Stomach (tissue), 9 donors: ENCODE data around the gene SSH3. TPM values are rescaled to one million over a fixed set of nuclear protein-coding genes. Genes with fewer than 3 reads are reported as not detected.

Source experiments
- DNase-seq, 2 donors: peaks; one replicate each; pipeline versions ENCODE4 v3.0.0 to v3.0.0-alpha.2; 2013 to 2019
- H3K27ac ChIP-seq, 5 donors: fragments of 200-600 bp in 4 of 5; sonication (generic) in 4 of 5; one replicate each; pipeline ENCODE4 v1.5.1; 2013 to 2019; ENCODE audit warnings: mild to moderate bottlenecking in 1 of 5, moderate library complexity in 1 of 5
- H3K27me3 ChIP-seq, 3 donors: fragments of 200-600 bp; sonication (generic); one replicate each; pipeline ENCODE4 v1.5.1; 2017 to 2019; ENCODE audit warnings: mixed run types in 1 of 3
- H3K36me3 ChIP-seq, 4 donors: fragments of 200-600 bp; sonication (generic); 1 replicate in 3 of 4; 2 replicates in 1 of 4; pipeline ENCODE4 v1.5.1; 2016 to 2019
- H3K4me1 ChIP-seq, 4 donors: fragments of 200-600 bp; sonication (generic); one replicate each; pipeline ENCODE4 v1.5.1; 2016 to 2019
- H3K4me3 ChIP-seq, 4 donors: fragments of 200-600 bp; sonication (generic) in 3 of 4; one replicate each; pipeline ENCODE4 v1.5.1; 2016 to 2019; ENCODE audit warnings: mild to moderate bottlenecking in 1 of 4
- H3K9me3 ChIP-seq, 4 donors: fragments of 200-600 bp; sonication (generic); one replicate each; pipeline ENCODE4 v1.5.1; 2016 to 2019
- CTCF ChIP-seq, 7 experiments: fragments of 450-650 bp in 4 of 7; fragments of 200-600 bp in 3 of 7; sonication (generic) in 3 of 7; IDR thresholded peaks; one replicate each; pipeline ENCODE4 v1.5.1; 2016 to 2019; ENCODE audit warnings: antibody characterized with exemption in 7 of 7, control low read depth in 2 of 7, mild to moderate bottlenecking in 1 of 7
- EP300 ChIP-seq: sonication (generic); formaldehyde crosslinking; IDR thresholded peaks from one replicate; pipeline ENCODE4 v1.6.1; 2017; ENCODE audit warnings: antibody characterized with exemption
- POLR2A ChIP-seq, 4 donors: fragments of 450-650 bp; IDR thresholded peaks; one replicate each; pipeline ENCODE4 v1.6.1; 2016; ENCODE audit warnings: antibody characterized with exemption in 4 of 4, control low read depth in 2 of 4, mild to moderate bottlenecking in 1 of 4, moderate library complexity in 1 of 4
- POLR2AphosphoS5 ChIP-seq, 3 donors: sonication (generic); formaldehyde crosslinking; IDR thresholded peaks; one replicate each; pipeline ENCODE4 v1.6.1; 2016; ENCODE audit warnings: antibody characterized with exemption in 3 of 3
- WGBS, 5 donors: extraction: QIAGEN DNeasy Blood & Tissue Kit in 3 of 5; methylation state at CpG; one replicate each; pipeline versions ENCODE4 v1.1.5 to v1.1.7; 2013 to 2018; 5-methylcytosine and 5-hydroxymethylcytosine counted together
- intact Hi-C: fragments of 100-400 bp; cut with DNase I; formaldehyde crosslinking; loops from one replicate; pipeline ENCODE4 v1.15.1; 2023; ENCODE audit warnings: low total_unique reads
- polyA plus RNA-seq, 3 donors: library from polyadenylated mRNA; stranded (reverse); fragments of 200-250 nt; gene quantifications; one replicate each; pipeline ENCODE4 v1.2.3, GENCODE V29; 2013
- total RNA-seq, 5 donors: library from RNA; depleted of rRNA; stranded (reverse); fragments of >200 nt; gene quantifications; one replicate each; pipeline versions ENCODE4 v1.1.0 to v1.2.3, GENCODE V29; 2014 to 2016
- donor health status: healthy with polysubstance abuse.
- donor health status: Bipolar disorder and iron deficiency.
- donor health status: healthy.

Gene SSH3
- total and polyA plus RNA-seq, 8 donors = 18.8 to 217 (median 34.9) TPM

GRCh38 chr11:67261640-67261945 is 41.7 kb upstream of the SSH3 start:
- 13 to 16% (median 16%) methylated on average over 14 to 18 of the region's 18 CpGs for WGBS, 5 donors
- DNase-seq = no peak
- intact Hi-C loops = loop anchor here (5.0 kb wide), 1 partner anchor 51 kb away; no protein-coding TSS in a partner anchor
- H3K4me1 ChIP-seq = peaks cover 19 to 37% (median 32%) of the 10 kb centered on the region in 4 donors
- peak overlapping the region in 1 of 5 donors; percentile 29 for H3K27ac ChIP-seq
- no peaks in the 10 kb centered on the region for H3K27me3 ChIP-seq
- H3K9me3 ChIP-seq = no peaks in the 10 kb centered on the region
- H3K4me3 ChIP-seq = peak overlapping the region; percentile 36 to 40 (median 38)
- TF ChIP-seq CTCF (IDR thresholded peaks at IDR 0.05) (no peak), POLR2A (IDR thresholded peaks at IDR 0.05) (no peak), POLR2AphosphoS5 (IDR thresholded peaks at IDR 0.05) (no peak), EP300 (no peak)
- peaks cover 6 to 8% (median 8%) of the 10 kb centered on the region in 4 donors for H3K36me3 ChIP-seq

GRCh38 chr11:67261946-67262681 is 41.2 kb upstream of the SSH3 start:
- peaks cover 19 to 37% (median 35%) of the 10 kb centered on the region in 4 donors for H3K4me1 ChIP-seq
- H3K27ac ChIP-seq = peak overlapping the region in 1 of 5 donors; percentile 40
- no peak for DNase-seq
- 42 to 53% (median 48%) methylated on average over 15 to 18 of the region's 18 CpGs for WGBS, 5 donors
- H3K4me3 ChIP-seq = peak overlapping the region in 3 of 4 donors; percentile 36 to 40 (median 38)
- intact Hi-C loops = loop anchor here (5.0 kb wide), 1 partner anchor 50 kb away; no protein-coding TSS in a partner anchor
- no peak for TF ChIP-seq POLR2AphosphoS5 (IDR thresholded peaks at IDR 0.05)
- TF ChIP-seq CTCF (IDR thresholded peaks at IDR 0.05) = no peak
- no peak for TF ChIP-seq POLR2A (IDR thresholded peaks at IDR 0.05)
- TF ChIP-seq EP300 = no peak
- no peaks in the 10 kb centered on the region for H3K27me3 ChIP-seq
- H3K9me3 ChIP-seq = no peaks in the 10 kb centered on the region
- H3K36me3 ChIP-seq = peaks cover under 1 to 3% (median 2%) of the 10 kb centered on the region in 4 donors

GRCh38 chr11:67262731-67263675 is 40.3 kb upstream of the SSH3 start:
- intact Hi-C loops = loop anchor here (5.0 kb wide), 1 partner anchor 49 kb away; no protein-coding TSS in a partner anchor

More at GRCh38 chr11:67262731-67263675, 40.3 kb upstream of the SSH3 start:
- H3K4me3 ChIP-seq = no peak overlapping the region
- WGBS, 5 donors = 41 to 51% (median 49%) methylated on average over 22 of the region's 22 CpGs
- DNase-seq = peak; percentile 86 to 93
- H3K4me1 ChIP-seq = peaks cover 28 to 46% (median 44%) of the 10 kb centered on the region in 4 donors
- H3K27ac ChIP-seq = peak overlapping the region; percentile 20 to 67 (median 40)
- no peaks in the 10 kb centered on the region for H3K9me3 ChIP-seq
- H3K27me3 ChIP-seq = no peaks in the 10 kb centered on the region
- H3K36me3 ChIP-seq = no peaks in the 10 kb centered on the region
- TF ChIP-seq POLR2AphosphoS5 (IDR thresholded peaks at IDR 0.05) (peak; percentile 33 to 83 (median 58)), CTCF (IDR thresholded peaks at IDR 0.05) (peak in 5 of 7 experiments; percentile 69 to 85 (median 83)), EP300 (no peak)
